Tibial artery (tissue), 4 donors: ENCODE results near the gene GUK1.
A peak's percentile ranks its signal among the peaks of the same experiment; 100 is the strongest.

Experiments used
- DNase-seq, 2 donors: peaks; one replicate each; pipeline ENCODE4 v3.0.0-alpha.2; 2019
- H3K27ac ChIP-seq, 2 donors: fragments of 200-600 bp; sonication (generic) in 1 of 2; 1 replicate in 1 of 2; 2 replicates in 1 of 2; pipeline ENCODE4 v1.5.1; 2018 to 2019; ENCODE audit warnings: mild to moderate bottlenecking in 1 of 2
- H3K27me3 ChIP-seq, 2 donors: fragments of 200-600 bp; sonication (generic) in 1 of 2; one replicate each; pipeline versions ENCODE4 v1.5.1 to v1.6.0; 2016 to 2019
- H3K36me3 ChIP-seq, 3 donors: fragments of 200-600 bp; sonication (generic) in 2 of 3; one replicate each; pipeline ENCODE4 v1.5.1; 2016 to 2019; ENCODE audit warnings: mild to moderate bottlenecking in 2 of 3
- H3K4me1 ChIP-seq, 4 donors: fragments of 200-600 bp; sonication (generic) in 2 of 4; 1 replicate in 3 of 4; 2 replicates in 1 of 4; pipeline ENCODE4 v1.5.1; 2016 to 2019
- H3K4me3 ChIP-seq, 2 donors: fragments of 200-600 bp; sonication (generic) in 1 of 2; 1 replicate in 1 of 2; 2 replicates in 1 of 2; pipeline ENCODE4 v1.5.1; 2018 to 2019; ENCODE audit warnings: mild to moderate bottlenecking in 2 of 2
- H3K9me3 ChIP-seq, 3 donors: fragments of 200-600 bp; sonication (generic) in 1 of 3; one replicate each; pipeline ENCODE4 v1.5.1; 2016 to 2019
- intact Hi-C: fragments of 100-400 bp; cut with DNase I; formaldehyde crosslinking; loops from one replicate; pipeline ENCODE4 v1.15.0; 2023; ENCODE audit warnings: low total_unique reads
- TF ChIP-seq, protein P1 (sequence below), 2 experiments: fragments of 200-600 bp in 1 of 2; fragments of 450-650 bp in 1 of 2; IDR thresholded peaks; one replicate each; pipeline ENCODE4 v1.5.1; 2017 to 2019; ENCODE audit warnings: antibody characterized with exemption in 2 of 2, mild to moderate bottlenecking in 1 of 2, moderate library complexity in 1 of 2

GUK1 gene

DNA sequence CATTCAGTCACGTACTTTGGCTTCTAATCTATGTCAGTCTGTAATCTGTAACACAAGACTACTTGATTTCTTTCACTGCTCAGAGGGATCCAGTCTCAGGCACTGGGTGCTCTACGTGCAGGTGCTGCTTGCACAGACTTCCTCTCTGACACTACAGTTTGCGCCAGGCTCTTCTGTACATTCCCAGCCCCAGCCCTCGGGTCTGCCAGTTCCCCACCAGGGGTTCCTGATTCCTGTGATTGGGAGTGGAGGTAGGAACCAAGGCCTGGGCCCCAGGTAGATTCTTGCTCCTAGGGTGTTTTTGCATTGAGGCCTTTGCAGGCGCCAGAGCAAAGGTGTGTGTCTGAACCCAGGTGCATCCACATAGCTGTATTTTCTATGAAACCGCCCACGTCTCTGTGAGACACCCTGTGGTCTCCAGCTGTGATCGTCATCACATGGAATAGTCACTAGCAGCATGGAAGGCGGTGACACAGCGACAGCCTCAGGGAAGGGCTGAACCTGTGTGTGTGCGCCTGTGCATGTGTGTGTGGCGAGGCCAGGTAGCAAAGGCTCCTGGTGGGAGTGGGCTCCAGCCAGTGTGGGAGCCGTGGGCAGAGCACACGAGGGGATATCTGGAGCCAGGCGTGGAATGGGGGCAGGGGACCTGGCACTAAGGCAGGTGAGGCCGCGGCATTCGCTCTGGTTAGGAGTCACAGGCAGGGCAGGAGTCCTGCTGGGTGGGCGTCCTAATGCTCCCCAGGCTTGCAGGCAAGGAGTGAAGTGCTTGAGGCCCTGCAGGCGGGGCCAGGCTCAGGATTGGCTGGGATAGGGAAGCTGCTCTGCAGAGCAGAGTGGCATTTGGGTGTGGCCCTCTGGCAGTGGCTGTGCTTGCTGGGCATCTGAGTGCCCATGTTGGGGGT lies 14.8 kb downstream of the GUK1 start:
- H3K36me3 ChIP-seq, result peaks cover 0 to 2% (median 0%) of the 10 kb centered on the region in 3 donors
- peak in 1 of 2 donors; percentile 58 for DNase-seq
- peaks cover 0 to 33% of the 10 kb centered on the region in 2 donors for H3K27me3 ChIP-seq
- TF ChIP-seq, protein P1, sequence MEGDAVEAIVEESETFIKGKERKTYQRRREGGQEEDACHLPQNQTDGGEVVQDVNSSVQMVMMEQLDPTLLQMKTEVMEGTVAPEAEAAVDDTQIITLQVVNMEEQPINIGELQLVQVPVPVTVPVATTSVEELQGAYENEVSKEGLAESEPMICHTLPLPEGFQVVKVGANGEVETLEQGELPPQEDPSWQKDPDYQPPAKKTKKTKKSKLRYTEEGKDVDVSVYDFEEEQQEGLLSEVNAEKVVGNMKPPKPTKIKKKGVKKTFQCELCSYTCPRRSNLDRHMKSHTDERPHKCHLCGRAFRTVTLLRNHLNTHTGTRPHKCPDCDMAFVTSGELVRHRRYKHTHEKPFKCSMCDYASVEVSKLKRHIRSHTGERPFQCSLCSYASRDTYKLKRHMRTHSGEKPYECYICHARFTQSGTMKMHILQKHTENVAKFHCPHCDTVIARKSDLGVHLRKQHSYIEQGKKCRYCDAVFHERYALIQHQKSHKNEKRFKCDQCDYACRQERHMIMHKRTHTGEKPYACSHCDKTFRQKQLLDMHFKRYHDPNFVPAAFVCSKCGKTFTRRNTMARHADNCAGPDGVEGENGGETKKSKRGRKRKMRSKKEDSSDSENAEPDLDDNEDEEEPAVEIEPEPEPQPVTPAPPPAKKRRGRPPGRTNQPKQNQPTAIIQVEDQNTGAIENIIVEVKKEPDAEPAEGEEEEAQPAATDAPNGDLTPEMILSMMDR (IDR thresholded peaks at IDR 0.05), result no peak
- intact Hi-C loops, result no loop called here
- H3K27ac ChIP-seq, result no peak overlapping the region
- H3K4me3 ChIP-seq, result no peak overlapping the region
- H3K9me3 ChIP-seq, result no peaks in the 10 kb centered on the region
- peaks cover 0 to 21% (median 7%) of the 10 kb centered on the region in 4 donors for H3K4me1 ChIP-seq

DNA sequence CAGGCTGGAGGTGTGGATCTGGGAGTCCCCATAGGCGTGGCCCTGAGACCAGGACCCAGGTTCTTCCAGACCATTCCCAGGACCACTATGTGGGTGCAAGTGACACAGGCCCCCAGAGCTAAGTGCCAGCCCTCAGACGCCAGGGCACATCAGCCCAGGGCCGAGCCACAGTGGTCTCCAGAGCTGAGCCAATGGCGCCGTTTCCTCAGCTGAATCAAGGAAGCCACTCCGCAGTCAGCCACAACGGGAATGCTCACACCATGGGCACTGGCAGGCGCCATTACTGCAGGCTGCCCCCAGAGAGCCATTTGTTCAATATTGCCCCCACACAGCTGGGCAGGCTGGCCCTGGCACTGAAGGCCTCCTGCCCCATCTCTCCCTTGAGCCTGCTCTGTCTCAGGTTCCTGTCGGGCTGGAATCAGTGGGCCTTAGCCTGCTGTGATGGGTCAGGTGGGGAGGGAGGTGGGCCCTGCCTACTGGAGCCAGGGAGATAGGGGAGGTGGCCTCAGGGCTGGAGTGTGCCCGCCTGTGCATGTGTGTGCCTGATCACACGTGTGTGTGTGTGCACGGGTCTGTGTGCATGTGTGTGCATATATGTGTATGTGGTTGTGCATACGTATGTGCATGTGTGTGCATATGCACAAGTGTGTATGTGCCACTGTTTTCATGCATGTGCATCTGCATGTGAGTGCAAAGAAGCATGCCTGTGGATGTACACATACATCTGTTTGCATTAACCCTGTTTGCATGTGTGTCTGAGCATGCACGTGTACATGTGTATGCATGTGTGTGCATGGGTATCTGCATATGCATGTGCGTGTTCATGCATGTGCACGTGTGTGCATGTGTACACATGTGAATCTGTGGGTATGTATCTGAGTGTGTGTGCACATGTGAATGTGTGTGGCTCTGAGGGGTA lies 15.8 kb downstream of the GUK1 start:
- Histone ChIP-seq H3K27ac (no peak overlapping the region), H3K27me3 (peaks cover 0 to 39% of the 10 kb centered on the region in 2 donors), H3K4me1 (peaks cover 0 to 11% (median 2%) of the 10 kb centered on the region in 4 donors), H3K4me3 (no peak overlapping the region), H3K9me3 (no peaks in the 10 kb centered on the region), H3K36me3 (no peaks in the 10 kb centered on the region)
- DNase-seq, result peak in 1 of 2 donors; percentile 55
- TF ChIP-seq, protein P1 (IDR thresholded peaks at IDR 0.05), result no peak
- intact Hi-C loops, result no loop called here

DNA sequence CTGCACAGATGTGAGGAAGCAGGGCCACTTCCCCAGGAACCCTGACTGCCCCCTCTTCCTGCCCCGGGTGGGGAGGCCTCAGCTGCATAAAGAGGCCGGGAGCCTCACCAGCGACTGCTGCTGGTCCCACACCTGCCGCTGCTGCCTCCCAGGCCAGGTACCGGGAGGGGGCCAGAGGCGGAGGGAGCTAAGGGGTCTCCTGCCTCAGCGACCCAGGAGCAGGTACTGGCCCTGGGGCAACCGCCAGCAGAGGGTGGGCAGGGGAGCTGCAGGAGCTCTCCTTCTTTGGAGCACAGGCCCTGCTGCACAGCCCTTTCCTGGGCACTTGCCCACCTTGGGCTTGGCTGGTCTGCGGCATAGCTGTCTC lies 16.4 kb downstream of the GUK1 start:
- Histone ChIP-seq H3K4me3 (no peak overlapping the region), H3K27ac (no peak overlapping the region), H3K27me3 (peaks cover 0 to 42% of the 10 kb centered on the region in 2 donors), H3K36me3 (no peaks in the 10 kb centered on the region), H3K4me1 (peaks cover 0 to 5% (median 2%) of the 10 kb centered on the region in 4 donors), H3K9me3 (no peaks in the 10 kb centered on the region)
- intact Hi-C loops, result no loop called here
- TF ChIP-seq, protein P1 (IDR thresholded peaks at IDR 0.05), result no peak
- peak in 1 of 2 donors; percentile 58 for DNase-seq

DNA sequence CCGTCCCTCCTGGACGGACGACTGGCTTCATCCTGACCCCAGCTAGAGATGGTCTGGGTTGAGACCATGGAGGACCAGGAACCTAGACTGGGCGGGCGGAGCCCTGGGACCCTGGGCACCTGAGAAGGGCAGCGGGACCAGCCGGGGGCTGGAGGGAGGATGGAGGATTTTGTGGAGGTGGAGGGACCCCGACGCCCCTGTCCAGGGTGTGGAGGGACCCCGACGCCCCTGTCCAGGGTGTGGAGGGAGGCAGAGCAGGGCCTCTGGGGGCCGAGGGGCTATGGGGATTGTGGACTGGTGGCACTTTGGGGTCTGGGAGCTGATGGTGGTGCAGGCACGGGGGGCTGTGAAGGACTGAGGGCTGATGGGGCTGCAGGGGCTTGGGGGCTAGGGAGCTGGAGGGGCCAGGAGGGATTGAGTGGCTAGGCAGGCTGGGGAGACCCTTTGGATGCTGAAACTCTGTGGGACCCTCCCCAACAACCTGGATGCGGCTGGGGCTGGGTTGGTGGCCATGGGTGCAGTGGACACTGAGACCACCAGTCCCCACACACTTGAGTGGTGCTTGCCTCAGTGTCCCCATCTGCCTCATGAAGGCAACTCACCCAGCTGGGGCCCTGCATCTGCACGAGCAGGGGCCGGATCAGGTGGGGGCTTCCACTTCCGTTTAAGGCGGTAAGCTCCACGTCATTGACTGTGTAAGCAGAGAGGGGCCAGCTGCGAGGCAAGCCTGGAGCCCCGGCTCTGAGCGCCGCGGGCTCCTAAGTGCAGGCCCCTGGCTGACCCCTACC lies 17.1 kb downstream of the GUK1 start:
- Histone ChIP-seq H3K4me3 (no peak overlapping the region), H3K36me3 (no peaks in the 10 kb centered on the region), H3K27me3 (peaks cover 0 to 49% of the 10 kb centered on the region in 2 donors), H3K9me3 (no peaks in the 10 kb centered on the region), H3K27ac (no peak overlapping the region), H3K4me1 (peaks cover 0 to 4% (median 2%) of the 10 kb centered on the region in 4 donors)
- TF ChIP-seq, protein P1 (IDR thresholded peaks at IDR 0.05), result no peak
- intact Hi-C loops, result no loop called here
- peak in 1 of 2 donors; percentile 61 for DNase-seq

DNA sequence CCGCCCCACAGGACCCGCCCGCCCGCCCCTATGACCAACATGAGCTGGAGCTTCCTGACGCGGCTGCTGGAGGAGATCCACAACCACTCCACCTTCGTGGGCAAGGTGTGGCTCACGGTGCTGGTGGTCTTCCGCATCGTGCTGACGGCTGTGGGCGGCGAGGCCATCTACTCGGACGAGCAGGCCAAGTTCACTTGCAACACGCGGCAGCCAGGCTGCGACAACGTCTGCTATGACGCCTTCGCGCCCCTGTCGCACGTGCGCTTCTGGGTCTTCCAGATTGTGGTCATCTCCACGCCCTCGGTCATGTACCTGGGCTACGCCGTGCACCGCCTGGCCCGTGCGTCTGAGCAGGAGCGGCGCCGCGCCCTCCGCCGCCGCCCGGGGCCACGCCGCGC lies 17.6 kb downstream of the GUK1 start:
- TF ChIP-seq, protein P1 (IDR thresholded peaks at IDR 0.05), result no peak
- H3K4me3 ChIP-seq, result no peak overlapping the region
- H3K27me3 ChIP-seq, result peaks cover 0 to 55% of the 10 kb centered on the region in 2 donors
- intact Hi-C loops, result no loop called here
- DNase-seq, result no peak
- H3K36me3 ChIP-seq, result no peaks in the 10 kb centered on the region
- no peaks in the 10 kb centered on the region for H3K9me3 ChIP-seq
- peaks cover 0 to 6% (median 2%) of the 10 kb centered on the region in 4 donors for H3K4me1 ChIP-seq
- H3K27ac ChIP-seq, result no peak overlapping the region
